ENCODE results near the gene DLX5.

Gene DLX5

GRCh38 chr7:97027427-97028234, 3.0 kb upstream of the DLX5 start:
- H3K4me3 ChIP-seq (ENCODE audit: low read depth, low read length), result peak overlapping the region; percentile 21
- ChIA-PET POLR2A (no interaction called here), CTCF (interaction anchor here (0.5 to 5.8 kb wide), 23 partner anchors 11 to 1112 kb away, joined by 3 to 119 read pairs (median 4); no protein-coding TSS in a partner anchor)
- peak; percentile 88 for TF ChIP-seq CTCF (IDR thresholded peaks at IDR 0.05; ENCODE audit: insufficient read depth, low read length, missing control alignments)
- peak; percentile 44 for DNase-seq (ENCODE audit: low read depth, low spot score)

GRCh38 chr7:97026715-97027426, 2.2 kb upstream of the DLX5 start:
- no peak for TF ChIP-seq CTCF (IDR thresholded peaks at IDR 0.05; ENCODE audit: insufficient read depth, low read length, missing control alignments)
- H3K4me3 ChIP-seq (ENCODE audit: low read depth, low read length), result no peak overlapping the region
- POLR2A ChIA-PET, result no interaction called here
- no peak for DNase-seq (ENCODE audit: low read depth, low spot score)
- CTCF ChIA-PET, result interaction anchor here (0.6 to 5.8 kb wide), 22 partner anchors 12 to 1111 kb away, joined by 3 to 119 read pairs (median 4); no protein-coding TSS in a partner anchor

GRCh38 chr7:97025983-97026714, 1.5 kb upstream of the DLX5 start:
- TF ChIP-seq CTCF (IDR thresholded peaks at IDR 0.05; ENCODE audit: insufficient read depth, low read length, missing control alignments), result no peak
- CTCF ChIA-PET, result interaction anchor here (0.6 to 5.8 kb wide), 4 partner anchors 138 to 1110 kb away, joined by 3 to 119 read pairs (median 28); no protein-coding TSS in a partner anchor
- DNase-seq (ENCODE audit: low read depth, low spot score), result no peak
- POLR2A ChIA-PET, result no interaction called here
- no peak overlapping the region for H3K4me3 ChIP-seq (ENCODE audit: low read depth, low read length)

GRCh38 chr7:97025130-97025499, 484 bp upstream of the DLX5 start:
- DNase-seq (ENCODE audit: low read depth, low spot score), result no peak
- ChIA-PET POLR2A (no interaction called here), CTCF (interaction anchor here (0.6 to 4.1 kb wide), 3 partner anchors 949 to 1009 kb away, joined by 3 to 41 read pairs (median 14); no protein-coding TSS in a partner anchor)
- no peak for TF ChIP-seq CTCF (IDR thresholded peaks at IDR 0.05; ENCODE audit: insufficient read depth, low read length, missing control alignments)
- no peak overlapping the region for H3K4me3 ChIP-seq (ENCODE audit: low read depth, low read length)

GRCh38 chr7:97022491-97023306, 1.9 kb downstream of the DLX5 start:
- ChIA-PET POLR2A (no interaction called here), CTCF (no interaction called here)
- H3K4me3 ChIP-seq (ENCODE audit: low read depth, low read length), result no peak overlapping the region

More at GRCh38 chr7:97022491-97023306, 1.9 kb downstream of the DLX5 start:
- TF ChIP-seq CTCF (IDR thresholded peaks at IDR 0.05; ENCODE audit: insufficient read depth, low read length, missing control alignments), result no peak
- no peak for DNase-seq (ENCODE audit: low read depth, low spot score)

All from AG04449 (cell line).